ENCODE measurements around the gene STAMBPL1.
A peak's percentile ranks its signal among the peaks of the same experiment; 100 is the strongest.
"Not testable (repeated sequence)": the region's sequence is repeated elsewhere in the genome, so short reads cannot be mapped to it uniquely, and the experiment has no call there.

STAMBPL1 gene

DNA sequence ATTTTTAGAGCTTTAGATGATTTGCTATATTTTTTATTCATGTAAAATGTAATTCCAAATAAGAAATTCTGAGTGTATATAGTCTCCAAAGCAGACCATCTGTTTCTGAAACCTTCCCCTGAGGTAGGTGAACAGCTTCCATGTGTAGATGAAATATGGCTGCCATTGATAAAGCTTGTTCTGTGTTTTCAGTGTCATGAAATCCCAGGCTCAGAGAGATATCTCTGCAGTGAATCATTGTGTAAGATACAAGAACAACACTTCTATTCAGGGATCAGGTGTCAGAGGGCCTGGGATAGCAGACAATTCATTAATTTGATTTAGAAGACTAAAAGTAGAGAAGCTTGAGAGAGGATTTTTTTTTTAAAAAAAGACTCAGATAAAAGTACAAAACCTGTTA lies 43.5 kb downstream of the STAMBPL1 start:
- DNase-seq, result no peak

GRCh38 chr10:88926566-88927415 lies 46.7 kb downstream of the STAMBPL1 start:
- peak in 1 of 2 experiments; percentile 5 for DNase-seq

- no peak for DNase-seq
These were observed 47.3 kb downstream of the STAMBPL1 start for GRCh38 chr10:88927416-88927690.

- DNase-seq, result no peak
These were observed 48.2 kb downstream of the STAMBPL1 start for GRCh38 chr10:88928254-88928653.

GRCh38 chr10:88931548-88931947 lies 51.5 kb downstream of the STAMBPL1 start:
- DNase-seq, result no peak

GRCh38 chr10:88932029-88932428 lies 52.0 kb downstream of the STAMBPL1 start:
- DNase-seq, result not testable (repeated sequence)

DNA sequence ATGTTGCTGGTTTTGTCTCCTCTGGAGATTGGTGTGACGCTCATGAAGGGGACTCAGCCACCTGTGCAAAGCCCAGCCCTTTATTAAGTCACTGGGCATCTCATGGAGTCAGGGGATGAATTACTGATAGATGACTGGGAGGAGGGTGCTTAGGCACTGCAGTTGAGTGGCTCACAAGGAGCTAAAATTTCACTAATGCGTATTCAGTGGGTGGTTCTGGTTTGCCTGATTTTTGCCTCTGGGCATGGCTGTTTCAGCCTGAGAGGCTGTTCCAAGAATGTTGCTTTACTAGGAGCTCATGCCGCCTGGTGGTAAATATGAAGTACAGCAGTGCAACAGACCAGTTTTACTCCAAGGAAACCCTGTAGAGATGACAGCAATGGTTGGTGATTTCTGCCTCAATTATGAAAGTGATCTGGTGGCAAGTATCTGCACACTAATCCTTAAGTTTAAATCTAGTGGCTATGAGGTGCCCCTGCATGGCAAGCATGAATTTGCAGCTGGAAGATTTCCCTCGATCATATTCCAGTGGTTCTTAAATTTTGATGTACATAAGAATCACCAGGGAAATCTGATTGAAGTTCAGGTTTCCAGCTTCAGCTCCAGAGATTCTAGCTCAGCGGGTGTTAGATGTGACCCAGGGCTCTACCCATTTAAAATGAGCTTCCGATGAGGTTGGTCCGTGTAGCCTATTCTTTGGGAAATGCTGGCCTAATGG lies 52.7 kb downstream of the STAMBPL1 start:
- peak in 1 of 2 experiments; percentile 30 for DNase-seq

DNA sequence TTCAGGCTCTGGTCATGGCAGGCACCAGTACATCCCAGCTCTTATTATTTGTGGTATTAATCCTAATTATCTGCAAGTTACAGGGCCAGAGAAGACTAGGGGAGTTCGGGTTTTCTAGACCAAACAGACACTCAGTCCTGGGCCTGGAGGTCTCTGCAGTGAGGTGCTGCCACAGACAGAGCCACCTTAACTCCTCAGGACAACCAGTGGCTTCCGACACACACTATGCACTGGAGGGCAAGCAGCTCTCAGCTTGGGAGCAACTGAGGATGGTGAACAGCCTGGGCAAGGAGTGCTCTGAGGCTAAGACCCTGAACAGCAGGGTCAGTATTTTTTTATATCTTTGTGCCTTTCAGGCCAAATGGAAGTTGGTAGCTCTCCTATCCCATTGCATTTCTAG lies 53.5 kb downstream of the STAMBPL1 start:
- DNase-seq, result no peak

GRCh38 chr10:88934900-88935672 lies 55.0 kb downstream of the STAMBPL1 start:
- DNase-seq, result peak; percentile 21 to 58

DNA sequence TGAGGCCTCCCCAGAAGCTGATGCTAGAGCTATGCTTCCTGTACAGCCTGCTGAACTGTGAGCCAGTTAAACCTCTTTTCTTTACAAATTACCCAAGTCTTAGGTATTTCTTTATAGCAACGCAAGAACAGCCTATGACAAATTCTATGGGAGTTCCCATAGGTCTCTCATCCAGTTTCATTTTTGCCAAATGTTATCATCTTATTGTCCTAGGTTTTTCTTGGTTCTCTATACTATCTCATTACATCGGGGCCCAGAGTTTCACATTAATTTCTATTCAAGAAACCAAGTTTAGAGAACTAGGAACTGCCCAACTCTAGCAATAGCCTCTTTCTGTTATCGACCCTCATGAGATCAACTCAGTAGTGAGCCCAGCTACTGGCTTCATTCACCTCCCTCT lies 56.6 kb downstream of the STAMBPL1 start:
- DNase-seq, result no peak

DNA sequence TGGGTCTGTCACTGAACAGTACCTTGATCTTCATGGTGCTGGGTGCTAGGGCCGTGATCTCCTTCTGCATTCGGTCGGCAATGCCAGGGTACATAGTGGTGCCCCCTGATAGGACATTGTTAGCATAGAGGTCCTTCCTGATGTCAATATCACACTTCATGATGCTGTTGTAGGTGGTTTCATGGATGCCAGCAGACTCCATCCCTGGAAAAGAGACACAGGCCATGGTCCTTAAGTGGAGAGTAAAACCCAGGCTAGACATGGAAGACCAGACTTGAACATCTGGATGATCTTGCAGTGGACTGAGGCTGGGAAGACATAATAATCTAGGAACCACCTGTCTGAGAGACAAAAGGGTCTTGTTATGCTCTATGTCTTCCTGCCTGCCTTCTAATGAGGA lies 58.0 kb downstream of the STAMBPL1 start:
- DNase-seq, result no peak

- DNase-seq, result no peak
These were observed 58.9 kb downstream of the STAMBPL1 start for GRCh38 chr10:88938938-88939337.

DNA sequence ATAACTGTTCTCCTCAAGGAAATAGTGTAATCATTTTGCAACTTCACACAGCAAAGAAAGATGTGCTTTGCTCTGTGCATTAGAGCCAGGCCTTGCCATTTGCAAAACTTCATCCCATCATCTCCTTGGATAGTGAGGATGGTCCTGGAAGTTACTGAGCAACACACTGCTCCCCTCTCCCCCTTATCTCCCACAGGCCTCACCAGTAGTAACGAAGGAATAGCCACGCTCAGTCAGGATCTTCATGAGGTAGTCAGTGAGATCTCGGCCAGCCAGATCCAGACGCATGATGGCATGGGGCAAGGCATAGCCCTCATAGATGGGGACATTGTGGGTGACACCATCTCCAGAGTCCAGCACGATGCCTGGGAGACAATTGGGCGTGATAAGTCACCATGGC lies 61.0 kb downstream of the STAMBPL1 start:
- DNase-seq, result no peak

GRCh38 chr10:88943778-88944177 lies 63.7 kb downstream of the STAMBPL1 start:
- no peak for DNase-seq

GRCh38 chr10:88944813-88945212 lies 64.8 kb downstream of the STAMBPL1 start:
- no peak for DNase-seq

DNA sequence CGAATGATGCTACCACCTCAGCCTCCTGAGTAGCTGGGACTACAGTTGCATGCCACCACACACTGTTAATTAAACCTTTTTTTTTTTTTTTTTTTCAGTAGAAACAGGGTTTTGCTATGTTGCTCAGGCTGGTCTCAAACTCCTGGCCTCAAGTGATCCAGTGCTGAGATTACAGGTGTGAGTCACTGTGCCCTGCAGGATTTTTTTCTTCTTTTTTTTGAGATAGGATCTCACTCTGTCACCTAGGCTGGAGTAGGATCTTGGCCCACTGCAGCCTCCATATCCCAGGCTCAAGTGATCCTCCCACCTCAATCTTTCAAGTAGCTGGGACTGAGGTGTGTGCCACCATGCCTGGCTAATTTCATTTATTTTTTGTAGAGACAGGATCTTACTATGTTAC lies 66.2 kb downstream of the STAMBPL1 start:
- no peak for DNase-seq

GRCh38 chr10:88946965-88947590 lies 67.0 kb downstream of the STAMBPL1 start:
- no peak for DNase-seq

- DNase-seq, result no peak
These were observed 69.0 kb downstream of the STAMBPL1 start for GRCh38 chr10:88949051-88949450.

GRCh38 chr10:88949912-88950837 lies 70.1 kb downstream of the STAMBPL1 start:
- no peak for DNase-seq

DNA sequence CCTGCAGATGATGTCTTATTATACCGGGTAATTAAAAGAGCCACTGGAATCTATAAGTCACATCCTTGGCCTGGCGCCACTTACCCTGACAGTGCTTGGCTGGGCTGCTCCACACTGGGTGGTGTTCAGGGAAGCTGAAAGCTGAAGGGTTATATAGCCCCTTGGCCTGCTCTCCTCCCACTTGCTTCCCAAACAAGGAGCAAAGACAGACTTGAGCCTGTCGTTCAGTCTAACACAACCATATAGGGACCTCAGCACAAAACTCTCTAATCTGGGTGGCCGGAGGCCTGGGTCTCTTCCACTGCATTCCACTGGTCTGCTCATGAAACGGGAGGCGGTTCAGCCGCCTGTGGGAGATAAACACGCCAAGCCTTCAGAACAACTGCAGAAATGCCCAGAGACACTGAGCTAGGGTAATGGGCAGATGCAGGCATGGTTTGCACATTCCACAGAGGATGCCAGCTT lies 72.6 kb downstream of the STAMBPL1 start, which contains the start of gene ACTA2:
ACTA2 (minus strand) TSS at position 127 of the 465 bp plus-strand sequence. CDS start 3,843 bp downstream, outside the sequence.
- no peak for DNase-seq

- no peak for DNase-seq
These were observed 73.6 kb downstream of the STAMBPL1 start for GRCh38 chr10:88953662-88954061.
